ENCODE results near the gene ALOX5AP.

Gene ALOX5AP

GRCh38 chr13:30797847-30798535 is 62.6 kb downstream of the ALOX5AP start:
- no peak for DNase-seq (ENCODE audit: low spot score)

GRCh38 chr13:30798776-30799355 is 63.5 kb downstream of the ALOX5AP start:
- no peak for DNase-seq (ENCODE audit: low spot score)

- no peak for DNase-seq (ENCODE audit: low spot score)
Measured at GRCh38 chr13:30799356-30799824, 64.0 kb downstream of the ALOX5AP start.

- DNase-seq (ENCODE audit: low spot score): no peak
Measured at GRCh38 chr13:30800107-30800506, 64.8 kb downstream of the ALOX5AP start.

GRCh38 chr13:30802501-30802900 is 67.2 kb downstream of the ALOX5AP start:
- no peak for DNase-seq (ENCODE audit: low spot score)

- peak; percentile 79 for DNase-seq (ENCODE audit: low spot score)
Measured at GRCh38 chr13:30802953-30803478, 67.7 kb downstream of the ALOX5AP start.

- DNase-seq (ENCODE audit: low spot score): no peak
Measured at GRCh38 chr13:30803749-30804148, 68.4 kb downstream of the ALOX5AP start.

GRCh38 chr13:30804474-30804873 is 69.1 kb downstream of the ALOX5AP start:
- DNase-seq (ENCODE audit: low spot score): no peak

- no peak for DNase-seq (ENCODE audit: low spot score)
Measured at GRCh38 chr13:30805132-30805537, 69.8 kb downstream of the ALOX5AP start.

GRCh38 chr13:30805603-30806011 is 70.3 kb downstream of the ALOX5AP start:
- DNase-seq (ENCODE audit: low spot score): no peak

GRCh38 chr13:30806784-30807183 is 71.4 kb downstream of the ALOX5AP start:
- no peak for DNase-seq (ENCODE audit: low spot score)

- DNase-seq (ENCODE audit: low spot score): no peak
Measured at GRCh38 chr13:30807392-30807791, 72.0 kb downstream of the ALOX5AP start.

GRCh38 chr13:30808600-30808999 is 73.3 kb downstream of the ALOX5AP start:
- DNase-seq (ENCODE audit: low spot score): no peak

GRCh38 chr13:30809787-30810186 is 74.4 kb downstream of the ALOX5AP start:
- no peak for DNase-seq (ENCODE audit: low spot score)

GRCh38 chr13:30810261-30810701 is 74.9 kb downstream of the ALOX5AP start:
- DNase-seq (ENCODE audit: low spot score): no peak

GRCh38 chr13:30810801-30811200 is 75.5 kb downstream of the ALOX5AP start:
- DNase-seq (ENCODE audit: low spot score): no peak
